Measurements from ENCODE around the gene SLC25A26.

Gene SLC25A26

GRCh38 chr3:66400411-66401156 is 179.8 kb downstream of the SLC25A26 start:
- in situ Hi-C loops (cut with MboI; ENCODE audit: low pct_unique_long_range_greater_than_20kb, low sequenced_read_pairs): loop anchor here (10.0 to 25.0 kb wide), 2 partner anchors 112 to 424 kb away; partner anchors contain the start of gene LRIG1
- no peak for DNase-seq

DNA sequence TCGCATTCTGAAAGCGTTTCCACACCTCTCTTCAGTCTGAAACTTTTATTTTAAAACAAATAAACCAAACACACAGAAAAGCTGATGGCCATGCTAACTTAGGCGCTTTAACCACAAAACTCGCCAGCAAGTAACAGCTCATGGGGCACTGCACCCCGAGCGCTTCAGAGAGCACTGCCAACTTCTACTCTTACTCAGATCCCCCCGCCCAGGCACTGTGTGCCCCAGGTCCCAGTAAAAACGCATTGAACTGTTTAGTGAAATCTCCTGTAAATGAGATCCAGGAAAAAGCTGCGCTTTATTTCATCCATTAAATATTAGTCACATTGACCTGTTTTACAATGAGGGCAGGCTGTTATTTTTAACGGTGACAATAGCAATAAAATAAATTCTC is 180.4 kb downstream of the SLC25A26 start:
- DNase-seq: no peak
- in situ Hi-C loops (cut with MboI; ENCODE audit: low pct_unique_long_range_greater_than_20kb, low sequenced_read_pairs): loop anchor here (10.0 to 25.0 kb wide), 2 partner anchors 111 to 424 kb away; partner anchors contain the start of gene LRIG1

GRCh38 chr3:66401675-66402491 is 181.1 kb downstream of the SLC25A26 start:
- DNase-seq: no peak
- in situ Hi-C loops (cut with MboI; ENCODE audit: low pct_unique_long_range_greater_than_20kb, low sequenced_read_pairs): loop anchor here (10.0 to 25.0 kb wide), 2 partner anchors 110 to 423 kb away; partner anchors contain the start of gene LRIG1

DNA sequence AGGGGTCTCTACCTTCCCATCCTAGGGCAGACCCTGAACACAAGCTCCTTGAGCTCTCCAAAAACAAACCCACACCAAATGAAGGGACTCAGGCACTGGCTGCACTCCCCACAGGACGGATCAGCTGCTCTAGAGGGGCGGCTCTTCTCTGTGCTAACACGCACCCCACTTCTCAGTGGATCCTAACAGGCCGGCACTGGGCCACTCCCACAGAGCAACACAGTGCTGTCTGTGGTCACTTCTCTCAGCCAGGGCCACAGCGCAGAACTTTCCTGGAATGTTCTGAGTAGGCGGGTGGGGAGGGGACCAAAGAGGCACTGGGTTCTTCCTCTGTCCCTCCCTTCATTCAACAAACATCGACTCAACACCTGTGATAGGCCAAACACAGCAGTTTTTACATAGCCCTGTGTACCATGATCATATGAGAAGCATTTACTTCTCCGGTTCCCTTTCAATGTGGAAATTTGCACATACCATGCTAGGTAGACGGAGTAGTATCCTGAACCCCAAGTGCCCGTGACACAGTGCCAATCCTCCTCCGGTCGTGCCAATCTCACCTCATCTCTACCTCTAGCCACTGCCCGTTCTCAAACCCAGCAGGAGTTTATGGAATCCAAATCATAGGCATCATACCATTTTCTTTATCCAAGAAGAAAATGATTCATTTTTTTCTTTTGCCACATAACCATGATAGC is 181.9 kb downstream of the SLC25A26 start:
- no peak for DNase-seq

GRCh38 chr3:66403323-66403990 is 182.7 kb downstream of the SLC25A26 start:
- no peak for DNase-seq
- in situ Hi-C loops (cut with MboI; ENCODE audit: low pct_unique_long_range_greater_than_20kb, low sequenced_read_pairs): loop anchor here (10.0 to 25.0 kb wide), 2 partner anchors 109 to 421 kb away; partner anchors contain the start of gene LRIG1

More for the DNA sequence above, 181.9 kb downstream of the SLC25A26 start:
- in situ Hi-C loops (cut with MboI; ENCODE audit: low pct_unique_long_range_greater_than_20kb, low sequenced_read_pairs): loop anchor here (10.0 to 25.0 kb wide), 2 partner anchors 110 to 422 kb away; partner anchors contain the start of gene LRIG1

- in situ Hi-C loops (cut with MboI; ENCODE audit: low pct_unique_long_range_greater_than_20kb, low sequenced_read_pairs): loop anchor here (10.0 to 25.0 kb wide), 2 partner anchors 108 to 421 kb away; partner anchors contain the start of gene LRIG1
- DNase-seq: no peak
These were observed 183.4 kb downstream of the SLC25A26 start for GRCh38 chr3:66404197-66404596.

DNA sequence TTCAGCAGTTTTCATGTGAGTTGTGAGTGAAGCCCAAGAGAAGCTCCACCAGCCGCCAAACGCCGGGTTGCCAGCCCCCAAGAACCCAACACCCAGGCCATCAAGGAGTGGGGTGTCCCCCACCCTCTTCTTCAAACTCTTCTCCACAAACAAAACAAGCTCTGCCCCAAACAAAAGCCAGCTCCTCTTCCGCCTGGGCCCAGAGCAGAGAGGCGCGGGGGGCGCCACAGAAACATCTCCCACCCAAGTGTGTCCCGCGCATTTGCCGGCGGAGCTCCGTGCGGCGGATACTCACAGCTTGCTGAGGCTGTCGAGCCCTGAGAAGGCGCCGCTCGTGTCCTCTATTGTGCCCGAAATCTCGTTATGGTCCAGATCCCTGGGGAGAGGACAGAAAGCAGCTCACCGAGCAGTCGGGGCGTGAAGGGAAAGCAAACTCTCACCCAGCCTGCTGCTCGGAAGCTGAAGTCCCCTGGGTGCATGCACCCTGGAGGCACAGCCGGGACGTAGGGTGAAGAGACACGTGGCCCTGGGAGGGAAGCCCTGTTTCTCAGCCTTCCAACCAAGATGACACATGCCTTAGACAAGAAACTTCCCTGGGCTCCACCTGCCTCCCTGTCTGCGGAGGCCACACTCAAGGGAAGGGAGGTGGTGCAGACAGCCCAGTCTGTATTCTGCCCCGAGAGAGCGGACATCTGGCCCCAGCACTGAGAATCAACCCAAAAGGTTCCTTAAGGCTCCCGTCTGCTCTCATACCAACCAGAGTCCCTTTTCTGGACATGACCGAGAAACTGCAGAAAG is 184.3 kb downstream of the SLC25A26 start:
- in situ Hi-C loops (cut with MboI; ENCODE audit: low pct_unique_long_range_greater_than_20kb, low sequenced_read_pairs): loop anchor here (10.0 to 25.0 kb wide), 2 partner anchors 107 to 420 kb away; partner anchors contain the start of gene LRIG1
- no peak for DNase-seq

GRCh38 chr3:66405701-66406091 is 184.9 kb downstream of the SLC25A26 start:
- in situ Hi-C loops (cut with MboI; ENCODE audit: low pct_unique_long_range_greater_than_20kb, low sequenced_read_pairs): loop anchor here (10.0 to 25.0 kb wide), 2 partner anchors 107 to 419 kb away; partner anchors contain the start of gene LRIG1
- no peak for DNase-seq

DNA sequence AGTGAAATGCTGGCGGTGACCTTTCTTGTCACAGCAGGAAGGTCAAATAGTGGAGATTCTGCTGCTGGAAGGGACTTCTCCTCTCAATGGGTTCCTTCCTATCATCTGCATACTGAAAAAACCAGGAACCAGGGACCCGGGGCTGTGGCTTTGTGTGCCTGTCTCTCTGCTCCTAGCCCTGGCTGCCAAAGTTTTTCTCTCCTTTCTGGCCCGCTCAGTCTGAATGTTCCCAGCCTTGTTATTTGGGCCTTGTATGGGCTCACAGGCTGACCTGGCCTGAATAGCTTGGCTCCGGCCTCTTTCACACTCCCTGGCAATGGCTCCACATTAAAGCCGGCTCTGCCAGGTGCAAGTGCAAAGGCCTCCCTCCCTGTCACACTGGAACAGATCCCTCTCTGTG is 185.4 kb downstream of the SLC25A26 start:
- in situ Hi-C loops (cut with MboI; ENCODE audit: low pct_unique_long_range_greater_than_20kb, low sequenced_read_pairs): loop anchor here (10.0 to 25.0 kb wide), 2 partner anchors 106 to 419 kb away; partner anchors contain the start of gene LRIG1

DNA sequence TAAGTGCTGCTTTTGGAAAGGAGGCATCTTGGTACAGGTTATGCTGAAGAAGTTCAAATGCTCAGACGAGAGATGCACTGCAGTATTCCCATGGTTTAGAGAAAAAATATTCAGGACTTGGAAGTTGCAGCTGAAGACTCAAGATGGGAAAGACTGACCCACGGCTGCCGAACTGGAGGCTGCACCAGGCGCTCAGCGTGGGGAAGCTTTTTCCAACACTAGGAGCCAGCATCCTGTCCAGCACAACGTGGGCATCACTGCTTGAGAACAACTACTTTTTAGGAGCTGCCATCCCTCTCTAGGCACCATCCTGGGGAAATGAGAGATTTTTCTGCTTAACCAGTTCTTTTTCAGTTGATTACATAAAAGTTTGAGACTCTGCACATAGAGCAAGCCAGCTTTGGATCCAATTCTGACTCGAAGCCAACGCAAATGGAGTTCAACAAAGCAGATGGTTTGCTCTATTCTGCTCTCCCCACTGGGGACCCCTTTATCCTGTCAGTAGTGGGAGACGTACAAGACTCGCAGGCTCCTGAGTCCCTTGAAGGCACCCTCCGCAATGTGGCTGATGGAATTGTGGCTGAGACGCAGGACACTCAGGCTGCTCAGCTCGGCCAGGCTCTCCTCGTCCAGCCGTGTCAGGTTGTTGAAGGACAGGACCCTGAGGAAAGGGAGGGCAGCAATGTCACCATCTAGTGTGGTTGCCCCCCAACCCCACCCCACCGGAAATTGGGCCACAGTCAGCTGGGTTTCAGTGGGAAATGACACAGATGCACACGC is 186.2 kb downstream of the SLC25A26 start:
- DNase-seq: no peak
- in situ Hi-C loops (cut with MboI; ENCODE audit: low pct_unique_long_range_greater_than_20kb, low sequenced_read_pairs): loop anchor here (10.0 to 25.0 kb wide), 2 partner anchors 105 to 418 kb away; partner anchors contain the start of gene LRIG1

More for the DNA sequence above, 185.4 kb downstream of the SLC25A26 start:
- no peak for DNase-seq

GRCh38 chr3:66407611-66408218 is 186.9 kb downstream of the SLC25A26 start:
- DNase-seq: peak; percentile 72
- in situ Hi-C loops (cut with MboI; ENCODE audit: low pct_unique_long_range_greater_than_20kb, low sequenced_read_pairs): loop anchor here (10.0 to 25.0 kb wide), 2 partner anchors 105 to 417 kb away; partner anchors contain the start of gene LRIG1

- in situ Hi-C loops (cut with MboI; ENCODE audit: low pct_unique_long_range_greater_than_20kb, low sequenced_read_pairs): loop anchor here (10.0 to 25.0 kb wide), 2 partner anchors 102 to 415 kb away; partner anchors contain the start of gene LRIG1
These were observed 189.3 kb downstream of the SLC25A26 start for GRCh38 chr3:66409771-66410754.

DNA sequence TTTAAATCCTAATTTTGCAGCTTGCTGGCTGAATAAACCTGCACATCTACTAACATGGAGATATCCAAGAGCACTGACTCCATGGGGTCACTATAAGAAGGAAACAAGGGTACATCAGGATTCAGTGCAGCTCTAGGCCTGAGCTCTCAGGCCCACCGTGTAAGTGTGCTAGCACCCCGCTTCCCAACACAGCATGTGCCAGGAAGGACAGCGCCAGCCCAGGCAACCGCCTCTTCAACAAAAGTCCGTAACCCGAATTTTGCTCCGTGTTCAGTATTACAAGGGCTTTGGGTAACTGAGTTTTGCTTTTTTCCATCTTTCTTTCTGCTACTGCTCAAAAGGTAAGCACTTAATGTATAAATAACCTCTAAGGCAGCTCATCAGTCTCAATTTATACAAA is 190.2 kb downstream of the SLC25A26 start:
- no peak for DNase-seq
- in situ Hi-C loops (cut with MboI; ENCODE audit: low pct_unique_long_range_greater_than_20kb, low sequenced_read_pairs): loop anchor here (25.0 kb wide), 1 partner anchor 101 kb away; the partner anchor contains the start of gene LRIG1

More at GRCh38 chr3:66409771-66410754, 189.3 kb downstream of the SLC25A26 start:
- DNase-seq: no peak

- in situ Hi-C loops (cut with MboI; ENCODE audit: low pct_unique_long_range_greater_than_20kb, low sequenced_read_pairs): loop anchor here (25.0 kb wide), 1 partner anchor 101 kb away; the partner anchor contains the start of gene LRIG1
- DNase-seq: no peak
These were observed 190.7 kb downstream of the SLC25A26 start for GRCh38 chr3:66411474-66411873.
